AG04449 (cell line): ENCODE measurements around the gene PARD6G.

Experiments used
- CTCF ChIA-PET: fragments of 350-600 bp; formaldehyde crosslinking; extraction: SDS; loops from one replicate; lab custom pipeline; 2021; ENCODE audit warnings: antibody characterized with exemption; lab: Yijun Ruan, JAX
- POLR2A ChIA-PET: fragments of 400-600, 350-600 bp; formaldehyde crosslinking; extraction: SDS; loops from one replicate; lab custom pipeline; 2020; ENCODE audit warnings: antibody characterized with exemption, inconsistent platforms; lab: Yijun Ruan, JAX
- DNase-seq: peaks from one replicate; pipeline ENCODE4 v3.0.0-alpha.2; 2010; ENCODE audit warnings: low read depth, low spot score
- H3K4me3 ChIP-seq: 2 replicates; pipeline ENCODE4 v1.5.1; 2011; ENCODE audit warnings: low read depth, mild to moderate bottlenecking, control low read depth, low read length
- TF ChIP-seq, protein P1 (sequence below): IDR thresholded peaks from one replicate; pipeline ENCODE4 v1.5.1; 2011; ENCODE audit warnings: mild to moderate bottlenecking, moderate library complexity, low read length, control low read depth, inconsistent platforms; ENCODE audit not compliant: insufficient read depth; ENCODE audit errors: missing control alignments

Gene PARD6G

GRCh38 chr18:80200932-80201672, 46.2 kb downstream of the PARD6G start:
- TF ChIP-seq, protein P1, sequence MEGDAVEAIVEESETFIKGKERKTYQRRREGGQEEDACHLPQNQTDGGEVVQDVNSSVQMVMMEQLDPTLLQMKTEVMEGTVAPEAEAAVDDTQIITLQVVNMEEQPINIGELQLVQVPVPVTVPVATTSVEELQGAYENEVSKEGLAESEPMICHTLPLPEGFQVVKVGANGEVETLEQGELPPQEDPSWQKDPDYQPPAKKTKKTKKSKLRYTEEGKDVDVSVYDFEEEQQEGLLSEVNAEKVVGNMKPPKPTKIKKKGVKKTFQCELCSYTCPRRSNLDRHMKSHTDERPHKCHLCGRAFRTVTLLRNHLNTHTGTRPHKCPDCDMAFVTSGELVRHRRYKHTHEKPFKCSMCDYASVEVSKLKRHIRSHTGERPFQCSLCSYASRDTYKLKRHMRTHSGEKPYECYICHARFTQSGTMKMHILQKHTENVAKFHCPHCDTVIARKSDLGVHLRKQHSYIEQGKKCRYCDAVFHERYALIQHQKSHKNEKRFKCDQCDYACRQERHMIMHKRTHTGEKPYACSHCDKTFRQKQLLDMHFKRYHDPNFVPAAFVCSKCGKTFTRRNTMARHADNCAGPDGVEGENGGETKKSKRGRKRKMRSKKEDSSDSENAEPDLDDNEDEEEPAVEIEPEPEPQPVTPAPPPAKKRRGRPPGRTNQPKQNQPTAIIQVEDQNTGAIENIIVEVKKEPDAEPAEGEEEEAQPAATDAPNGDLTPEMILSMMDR: no peak
- no peak overlapping the region for H3K4me3 ChIP-seq
- DNase-seq: no peak
- CTCF ChIA-PET: interaction anchor here (1.1 to 5.3 kb wide), 2 partner anchors 43 to 57 kb away, joined by 4 to 20 read pairs; no protein-coding TSS in a partner anchor
- POLR2A ChIA-PET: interaction anchor here (1.4 kb wide), 1 partner anchor 56 kb away, joined by 3 read pairs; no protein-coding TSS in a partner anchor

DNA sequence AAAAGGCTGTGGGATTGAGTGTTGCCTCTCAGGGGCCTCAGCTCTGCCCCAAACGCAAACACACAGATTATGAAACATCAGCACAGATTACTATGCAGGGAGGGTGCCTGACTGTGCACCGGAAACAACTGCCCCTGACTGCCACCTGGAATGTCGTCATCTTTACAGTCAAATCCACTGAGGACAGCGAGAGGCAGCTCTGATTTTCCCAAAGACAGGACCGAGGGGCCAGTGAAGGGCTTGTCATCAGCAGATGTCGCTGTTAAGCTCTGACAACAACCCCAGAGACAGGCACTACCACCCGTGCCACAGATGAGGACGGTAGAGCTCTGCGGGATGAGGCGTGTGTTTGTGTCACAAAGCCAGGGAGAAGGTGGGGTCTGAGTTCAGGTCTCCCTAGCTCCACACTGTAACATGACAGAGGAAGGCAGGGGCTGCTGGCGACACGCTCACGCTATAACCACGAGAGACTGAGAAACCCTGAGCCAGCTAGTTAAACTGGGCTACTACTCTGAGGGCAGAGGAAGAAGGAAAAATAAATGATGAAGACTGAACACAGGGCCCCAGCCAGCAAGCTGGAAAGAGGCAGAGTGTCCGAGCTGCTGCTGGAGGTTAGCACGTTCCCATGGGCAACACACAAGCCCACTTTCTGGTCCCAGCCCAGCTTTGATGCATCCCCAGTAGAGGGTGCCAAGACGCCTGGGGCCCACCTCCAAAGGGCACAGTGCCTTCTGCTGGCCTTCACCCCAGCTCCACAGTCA, 47.0 kb downstream of the PARD6G start:
- ChIA-PET CTCF (interaction anchor here (0.8 to 5.3 kb wide), 4 partner anchors 17 to 58 kb away, joined by 3 to 20 read pairs (median 4); no protein-coding TSS in a partner anchor), POLR2A (interaction anchor here (1.4 kb wide), 1 partner anchor 57 kb away, joined by 3 read pairs; no protein-coding TSS in a partner anchor)

GRCh38 chr18:80198994-80199748, 48.1 kb downstream of the PARD6G start:
- DNase-seq: no peak
- TF ChIP-seq, protein P1: no peak
- CTCF ChIA-PET: interaction anchor here (5.3 kb wide), 1 partner anchor 41 kb away, joined by 20 read pairs; no protein-coding TSS in a partner anchor
- no peak overlapping the region for H3K4me3 ChIP-seq
- POLR2A ChIA-PET: interaction anchor here (1.4 kb wide), 1 partner anchor 58 kb away, joined by 3 read pairs; no protein-coding TSS in a partner anchor

More for the DNA sequence above, 47.0 kb downstream of the PARD6G start:
- TF ChIP-seq, protein P1: peak; percentile 20
- no peak overlapping the region for H3K4me3 ChIP-seq
- no peak for DNase-seq

DNA sequence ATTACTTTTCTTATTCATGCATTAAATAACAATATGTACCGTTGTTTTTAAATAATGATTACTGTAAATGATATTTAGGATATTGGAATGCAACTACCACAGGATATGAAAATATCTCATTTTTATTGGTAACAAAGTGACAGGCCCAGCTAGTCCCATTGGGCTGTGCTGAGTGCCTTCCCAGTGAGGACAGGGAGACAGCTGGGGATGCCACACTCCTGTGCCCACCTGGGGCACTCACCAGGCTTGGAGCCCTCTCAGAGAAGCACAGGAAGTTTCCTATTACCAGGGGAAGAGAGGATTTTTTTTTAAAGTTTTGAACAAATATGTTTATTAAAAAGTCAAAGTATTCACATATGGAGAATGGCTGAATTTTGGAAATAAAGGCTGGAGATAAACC, 48.9 kb downstream of the PARD6G start:
- TF ChIP-seq, protein P1: no peak
- H3K4me3 ChIP-seq: no peak overlapping the region
- ChIA-PET POLR2A (no interaction called here), CTCF (interaction anchor here (5.3 kb wide), 1 partner anchor 40 kb away, joined by 20 read pairs; no protein-coding TSS in a partner anchor)
- no peak for DNase-seq

DNA sequence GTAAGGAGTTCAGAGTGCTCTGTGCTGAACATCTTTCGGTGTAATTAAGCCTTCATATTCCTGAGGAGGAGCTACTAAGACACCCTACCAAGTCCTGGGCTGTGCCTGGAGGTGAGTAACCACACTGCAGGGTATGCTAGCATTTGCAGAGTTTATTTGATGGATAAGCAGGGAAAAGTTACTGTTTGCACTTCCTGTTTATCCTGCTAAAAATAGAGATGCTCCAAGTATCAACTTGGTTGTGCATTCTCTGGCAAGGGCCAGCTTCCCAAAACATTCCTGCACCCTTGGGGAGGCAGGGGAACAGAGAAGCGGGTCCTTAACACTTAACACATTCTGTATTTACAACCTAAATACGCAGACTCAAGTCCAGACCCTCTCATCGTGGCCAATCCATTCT, 49.8 kb downstream of the PARD6G start:
- DNase-seq: no peak
- ChIA-PET POLR2A (no interaction called here), CTCF (interaction anchor here (1.3 to 5.3 kb wide), 2 partner anchors 39 to 264 kb away, joined by 3 to 20 read pairs; no protein-coding TSS in a partner anchor)
- TF ChIP-seq, protein P1: no peak
- no peak overlapping the region for H3K4me3 ChIP-seq
